Stimulated activated CD8-positive, alpha-beta memory T cell treated with anti-CD3 and anti-CD28 coated beads, Interleukin-2, amount 100 ng/mL, for 48 hours (primary cell): Measurements from ENCODE around the gene KDM4C.
"Not testable (repeated sequence)": the region's sequence is repeated elsewhere in the genome, so short reads cannot be mapped to it uniquely, and the experiment has no call there.

Experiments
- DNase-seq, 2 donors: peaks; one replicate each; pipeline ENCODE4 v3.0.0-alpha.2; 2020; ENCODE audit warnings: low read depth in 2 of 2

Gene KDM4C

DNA sequence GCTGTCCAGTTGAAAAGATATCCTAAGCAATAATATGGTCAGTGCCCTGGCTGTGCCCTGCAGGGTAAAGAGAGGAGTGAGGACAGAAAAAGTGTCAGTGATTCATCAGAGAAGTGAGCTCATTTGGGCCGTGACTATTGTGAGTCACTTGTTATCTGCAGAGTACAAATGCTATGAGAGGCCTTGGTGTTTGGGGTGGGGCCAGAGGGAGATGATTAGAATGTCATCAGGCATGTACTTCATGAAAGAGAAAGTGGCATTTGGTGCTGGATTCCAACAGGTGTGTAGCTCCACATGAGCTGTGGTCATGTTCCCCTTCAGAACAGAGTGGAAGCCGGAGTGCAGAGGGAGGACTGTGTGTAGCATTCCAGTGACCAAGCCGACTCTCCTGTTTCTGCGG, 174.1 kb downstream of the KDM4C start:
- DNase-seq = peak in 1 of 2 donors; percentile 9

DNA sequence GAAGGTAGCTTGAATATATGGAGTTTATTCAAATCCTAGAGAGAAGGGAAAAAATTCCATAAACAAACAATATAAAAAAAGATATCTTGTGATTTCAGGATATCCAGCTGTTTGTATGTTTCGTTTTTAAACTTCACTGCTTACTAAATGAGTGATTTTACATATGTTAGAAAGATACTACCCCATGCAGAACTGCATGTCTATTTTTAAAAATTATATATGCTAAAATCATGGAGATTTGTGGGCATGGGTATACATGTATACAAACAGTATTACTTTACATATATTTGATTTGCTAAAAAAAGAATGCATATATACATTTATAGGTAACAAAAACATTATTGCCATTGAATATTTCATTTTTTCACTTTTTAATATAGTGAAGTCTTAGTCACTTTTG, 178.3 kb downstream of the KDM4C start:
- DNase-seq = no peak

DNA sequence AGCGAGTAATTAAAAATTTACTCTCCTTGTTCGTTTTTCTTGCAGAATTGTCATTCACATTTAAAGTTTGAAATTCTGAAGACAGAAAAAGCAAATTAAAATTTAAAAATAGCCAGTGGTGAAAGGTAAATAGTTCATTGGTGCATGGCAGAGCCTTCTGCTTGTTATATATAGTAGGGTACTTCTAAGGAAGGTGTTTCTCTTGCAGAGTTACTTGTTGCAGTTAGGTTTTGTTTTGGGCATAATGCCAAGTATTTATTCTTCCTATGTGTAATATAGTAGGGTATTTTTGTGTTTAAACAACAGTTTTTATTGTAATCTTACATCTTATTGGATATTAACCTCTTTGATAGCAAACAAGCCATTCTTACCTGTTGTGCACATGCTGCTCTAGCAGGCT, 179.4 kb downstream of the KDM4C start:
- no peak for DNase-seq

DNA sequence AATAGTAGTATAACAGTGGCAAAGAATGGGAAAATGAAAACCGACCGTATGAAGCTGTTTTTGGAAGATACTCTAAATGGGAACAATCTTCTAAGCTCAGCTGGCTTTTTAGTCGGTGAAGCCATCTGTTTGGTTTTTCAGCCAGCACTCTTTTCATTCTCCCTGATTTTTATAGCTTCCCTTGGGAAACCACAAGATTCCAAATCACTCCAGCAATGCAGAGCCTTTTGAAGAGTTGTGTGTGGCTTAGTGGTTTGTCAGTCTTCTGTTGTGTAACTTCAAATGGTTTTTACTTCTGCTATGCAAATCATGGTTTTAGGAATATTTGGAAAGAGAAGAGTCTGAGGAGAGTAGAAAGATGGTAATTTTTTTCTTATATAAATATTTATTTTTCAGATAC, 180.7 kb downstream of the KDM4C start:
- no peak for DNase-seq

DNA sequence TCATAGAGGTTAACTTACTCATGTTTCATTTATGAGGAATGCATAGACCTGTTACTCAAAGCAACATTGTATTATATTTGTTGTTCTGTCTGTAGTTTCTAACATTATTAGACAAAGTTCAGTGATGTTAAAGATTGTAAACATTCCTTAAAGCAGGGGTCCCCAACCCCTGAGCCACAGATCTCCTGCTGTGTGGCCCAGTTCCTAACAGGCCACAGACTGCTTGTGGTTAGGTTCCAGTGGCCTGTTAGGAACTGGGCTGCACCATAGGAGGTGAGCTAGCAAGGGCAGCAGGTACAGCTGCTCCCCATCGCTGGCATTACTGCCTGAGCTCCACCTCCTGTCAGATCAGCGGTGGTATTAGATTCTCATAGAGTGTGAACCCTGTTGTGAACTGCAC, 181.1 kb downstream of the KDM4C start:
- no peak for DNase-seq

DNA sequence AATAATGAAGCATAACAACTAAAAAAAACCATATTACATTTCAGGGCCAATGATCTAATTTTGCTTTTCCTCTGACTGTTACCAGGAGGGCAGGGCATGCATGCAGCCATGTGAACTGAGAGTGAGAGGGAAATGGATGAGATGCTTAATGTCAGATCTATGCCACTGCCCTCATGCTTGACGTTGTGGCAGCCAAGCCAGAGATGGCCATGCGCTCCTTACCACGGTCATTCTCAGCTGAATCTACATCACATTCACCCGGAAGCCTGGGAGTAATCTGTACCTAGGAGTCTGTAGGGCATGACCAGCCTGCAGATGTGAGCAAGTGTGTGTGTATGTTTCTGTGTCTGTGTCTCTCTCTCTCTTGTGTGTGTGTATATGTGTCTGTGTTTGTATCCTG, 183.7 kb downstream of the KDM4C start:
- no peak for DNase-seq

DNA sequence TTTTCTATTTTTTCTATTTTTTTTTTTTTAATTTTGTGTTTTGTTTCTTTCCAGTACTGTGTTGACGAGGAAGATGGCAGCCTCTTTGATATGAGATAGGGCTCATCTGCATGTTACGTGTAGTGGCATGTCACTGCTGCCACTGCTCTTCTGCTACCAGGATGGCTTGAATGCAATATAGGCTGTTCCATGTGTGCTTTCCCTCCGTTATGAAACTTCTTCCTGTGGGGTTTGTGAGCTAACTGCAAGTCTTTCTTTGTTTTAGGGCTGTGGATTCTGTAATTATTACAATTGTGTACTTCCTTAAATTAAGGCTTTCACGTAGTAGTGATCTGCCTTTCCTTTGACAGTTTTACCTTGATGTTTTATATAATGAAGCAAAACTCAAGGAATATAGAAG, 184.6 kb downstream of the KDM4C start:
- no peak for DNase-seq

DNA sequence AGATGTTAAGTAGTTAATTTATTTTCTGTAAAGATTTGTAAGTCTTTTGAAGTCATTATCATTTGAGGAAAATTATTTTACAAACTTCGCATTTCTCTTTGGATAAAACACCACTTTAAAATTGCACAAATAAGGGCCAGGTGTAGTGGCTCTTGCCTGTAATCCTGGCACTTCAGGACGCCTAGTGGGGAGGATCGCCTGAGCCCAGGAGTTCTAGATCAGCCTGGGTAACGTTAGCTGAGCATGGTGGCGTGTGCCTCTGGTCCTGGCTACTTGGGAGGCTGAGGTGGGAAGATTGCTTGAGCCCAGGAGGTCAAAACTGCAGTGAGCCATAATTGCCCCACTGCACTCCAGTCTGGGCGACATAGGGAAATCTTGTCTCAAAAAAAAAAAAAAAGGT, 185.5 kb downstream of the KDM4C start:
- no peak for DNase-seq

DNA sequence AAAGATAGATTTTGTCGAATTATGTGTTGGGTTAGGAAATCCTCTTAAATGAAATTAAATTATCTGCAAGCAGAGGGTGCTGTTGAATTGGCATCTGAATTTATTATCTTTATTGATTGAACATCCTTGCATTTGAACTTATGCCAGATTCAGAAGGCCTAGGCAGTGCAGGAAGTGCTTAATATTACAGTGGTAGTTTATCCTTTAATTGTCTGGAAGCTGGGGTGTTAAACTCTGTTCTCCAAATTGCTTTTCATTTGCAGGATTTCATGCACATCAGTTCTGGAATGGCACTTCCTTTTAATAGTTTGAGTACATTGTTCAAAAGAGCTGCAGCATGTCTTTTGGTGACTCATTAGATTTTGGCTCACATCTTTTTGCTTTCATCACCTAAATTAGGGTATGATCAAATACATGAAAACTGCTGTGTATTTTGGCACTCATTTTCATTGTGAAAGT, 186.3 kb downstream of the KDM4C start:
- no peak for DNase-seq

DNA sequence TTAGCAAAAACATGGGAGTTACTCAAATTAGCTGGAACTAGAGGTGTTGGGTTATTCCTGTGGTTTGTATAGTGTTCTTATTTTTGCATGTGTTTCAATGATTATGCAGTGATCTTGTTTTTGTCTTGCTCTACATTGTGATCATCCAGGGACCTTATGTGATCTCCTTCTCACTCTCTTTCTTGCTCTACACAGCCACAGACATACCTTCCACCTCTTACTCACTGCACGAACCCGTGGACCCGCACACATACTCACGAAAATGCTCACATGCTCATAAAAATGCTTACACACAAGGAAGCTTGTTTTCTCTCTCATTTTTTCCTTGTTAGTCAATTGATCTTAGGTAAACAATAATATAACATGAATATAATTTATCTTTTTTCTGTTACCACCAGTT, 187.1 kb downstream of the KDM4C start:
- no peak for DNase-seq

DNA sequence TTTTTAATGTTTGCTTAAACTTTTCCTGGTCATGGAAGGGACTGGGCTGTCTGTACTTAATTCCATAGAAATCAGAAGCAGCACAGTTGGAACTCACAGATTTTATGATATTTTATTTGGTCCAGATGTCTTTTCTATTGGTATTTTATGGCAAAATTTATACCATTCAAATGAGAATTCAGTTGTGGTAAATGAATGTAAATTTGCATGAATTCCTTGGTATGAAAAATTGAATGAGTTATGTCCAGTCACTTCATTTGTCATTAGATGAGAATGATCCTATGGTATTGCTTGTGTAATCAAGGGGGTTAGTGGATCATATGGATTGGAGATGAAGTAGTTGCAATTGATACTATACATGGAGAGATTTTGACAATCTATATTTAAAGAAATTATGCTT, 188.0 kb downstream of the KDM4C start:
- no peak for DNase-seq

DNA sequence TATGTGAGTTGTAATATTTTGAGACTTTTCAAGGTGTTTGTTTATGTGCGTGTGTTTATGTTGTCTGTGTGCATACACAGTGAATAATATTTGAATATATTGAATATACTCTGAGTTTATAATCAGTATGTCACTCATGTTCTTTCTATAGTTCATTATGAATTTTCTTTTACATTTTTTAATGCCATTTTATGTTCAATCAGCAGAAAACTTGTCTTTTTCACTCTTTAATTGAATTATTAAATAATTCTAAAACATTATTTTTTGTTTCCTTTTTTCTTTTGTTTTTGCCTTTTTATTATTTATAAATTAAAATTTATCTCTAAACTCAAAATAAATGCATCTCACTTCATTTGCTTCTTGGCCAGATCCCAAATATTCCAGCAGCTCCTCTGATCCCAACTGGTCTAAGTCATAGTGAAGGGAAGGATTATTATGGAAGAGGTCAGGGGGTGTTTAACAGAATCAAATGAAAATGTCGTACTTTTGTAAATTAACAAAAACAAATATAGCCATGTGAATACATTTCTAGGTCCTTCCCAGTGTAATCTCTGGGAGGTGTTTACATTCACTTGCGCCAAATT, 188.9 kb downstream of the KDM4C start:
- no peak for DNase-seq

DNA sequence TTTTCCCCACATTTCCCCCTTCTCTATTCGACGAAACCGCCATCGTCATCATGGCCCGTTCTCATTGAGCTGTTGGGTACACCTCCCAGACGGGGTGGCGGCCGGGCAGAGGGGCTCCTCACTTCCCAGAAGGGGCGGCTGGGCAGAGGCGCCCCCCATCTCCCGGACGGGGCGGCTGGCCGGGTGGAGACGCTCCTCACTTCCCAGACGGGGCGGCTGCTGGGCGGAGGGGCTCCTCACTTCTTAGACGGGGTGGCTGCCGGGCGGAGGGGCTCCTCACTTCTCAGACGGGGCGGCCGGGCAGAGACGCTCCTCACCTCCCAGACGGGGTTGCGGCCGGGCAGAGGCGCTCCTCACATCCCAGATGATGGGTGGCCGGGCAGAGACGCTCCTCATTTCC, 191.1 kb downstream of the KDM4C start:
- DNase-seq = not testable (repeated sequence)

DNA sequence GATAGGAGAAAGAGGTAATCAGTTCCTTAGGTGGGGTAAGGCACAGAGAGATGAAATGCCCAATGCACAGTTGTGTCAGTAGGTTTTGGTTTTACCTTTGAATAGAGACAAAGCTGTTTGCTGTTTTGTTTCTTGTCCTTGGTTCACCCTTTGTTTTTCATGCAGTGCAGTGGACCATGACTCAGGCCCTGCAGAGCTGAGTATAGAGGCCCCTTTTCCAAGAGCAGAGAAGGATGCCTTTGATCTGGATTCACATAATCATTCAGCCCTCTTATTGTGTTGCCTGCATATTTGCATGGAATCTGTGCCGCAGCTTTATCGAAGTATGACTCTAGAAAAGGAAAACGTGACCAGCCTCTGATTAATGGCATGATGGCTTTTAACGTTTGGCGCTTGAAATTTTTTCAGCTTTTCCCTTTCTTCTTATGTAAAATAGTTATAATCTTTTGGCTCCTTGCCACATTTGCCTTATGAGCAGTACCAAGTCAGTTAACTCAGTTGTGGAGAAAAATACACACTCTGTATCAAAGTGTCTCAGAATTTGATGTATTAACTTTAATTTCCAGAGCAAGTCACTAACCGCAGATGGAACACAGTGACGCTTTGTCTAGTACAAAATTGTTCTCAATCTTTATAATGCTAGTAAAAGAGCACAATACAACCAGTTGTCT, 197.6 kb downstream of the KDM4C start:
- no peak for DNase-seq

DNA sequence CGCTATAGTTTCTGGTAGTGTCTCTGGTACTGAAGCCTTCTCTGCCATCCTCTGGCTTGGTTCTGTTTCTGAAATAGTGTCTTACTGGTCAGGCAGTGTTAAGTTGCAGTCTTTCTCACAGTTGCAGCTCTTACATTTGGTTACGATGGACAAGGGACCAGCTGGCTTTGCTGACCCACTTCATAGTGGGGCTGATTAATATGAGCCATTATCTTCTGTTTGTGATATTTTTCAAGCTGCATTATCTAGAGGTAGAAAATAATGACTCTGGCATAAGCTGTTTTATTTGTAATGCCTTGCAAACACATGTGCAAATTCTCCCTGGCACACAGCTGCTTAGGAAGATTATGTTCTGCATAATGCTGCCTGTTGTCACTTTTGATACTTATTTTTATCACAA, 199.1 kb downstream of the KDM4C start:
- DNase-seq = no peak

DNA sequence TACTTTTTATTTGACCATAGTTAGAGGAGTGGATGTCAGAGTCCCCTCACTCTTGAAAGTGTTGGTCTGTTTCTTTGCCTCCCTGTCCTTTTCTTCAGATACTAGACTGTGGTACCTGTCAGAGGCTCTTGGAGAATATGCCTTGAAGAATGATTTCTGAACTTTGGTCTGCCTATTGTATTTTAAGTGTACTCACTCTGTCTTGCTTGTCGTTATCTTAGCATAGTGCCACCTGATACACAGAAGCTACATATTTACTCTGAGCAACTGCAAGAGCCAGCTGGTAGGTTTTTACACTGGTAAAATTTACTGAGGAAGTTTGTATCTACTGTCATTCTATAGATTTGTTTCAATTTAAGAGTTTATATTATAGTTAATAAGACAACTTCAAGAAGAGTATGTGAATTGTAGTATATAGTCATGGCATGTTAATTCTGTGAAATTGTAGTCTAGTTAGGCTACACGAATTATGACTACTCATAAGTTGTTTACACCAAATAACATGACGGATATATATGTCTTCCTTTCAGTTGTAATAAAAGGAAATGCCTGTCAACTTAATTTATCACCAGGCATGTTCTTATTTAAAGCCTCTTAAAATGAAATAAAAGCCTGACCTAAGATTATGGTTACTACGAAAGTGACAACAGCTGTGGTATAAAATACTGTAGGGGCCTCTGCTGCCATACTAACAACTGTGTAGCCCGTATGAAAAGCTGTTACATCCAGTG, 201.7 kb downstream of the KDM4C start:
- no peak for DNase-seq

DNA sequence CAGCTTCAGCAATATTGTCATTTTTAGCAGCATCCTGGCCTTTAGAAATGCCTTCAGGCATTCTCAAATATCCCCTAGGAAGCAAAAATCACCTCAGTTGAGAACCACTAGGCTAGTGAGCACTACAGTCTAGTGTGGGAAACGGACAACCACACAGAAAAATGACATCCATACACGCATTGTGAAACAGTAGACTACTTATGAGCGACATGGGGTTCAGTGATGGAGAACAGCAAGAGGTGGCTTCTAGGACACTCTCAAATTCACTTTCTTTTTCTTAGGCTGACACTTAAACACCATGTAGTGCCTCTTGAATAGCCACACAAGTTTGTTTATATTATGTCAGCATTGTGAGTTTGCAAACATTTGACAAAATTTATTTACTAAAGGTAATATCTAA, 203.0 kb downstream of the KDM4C start:
- DNase-seq = no peak

DNA sequence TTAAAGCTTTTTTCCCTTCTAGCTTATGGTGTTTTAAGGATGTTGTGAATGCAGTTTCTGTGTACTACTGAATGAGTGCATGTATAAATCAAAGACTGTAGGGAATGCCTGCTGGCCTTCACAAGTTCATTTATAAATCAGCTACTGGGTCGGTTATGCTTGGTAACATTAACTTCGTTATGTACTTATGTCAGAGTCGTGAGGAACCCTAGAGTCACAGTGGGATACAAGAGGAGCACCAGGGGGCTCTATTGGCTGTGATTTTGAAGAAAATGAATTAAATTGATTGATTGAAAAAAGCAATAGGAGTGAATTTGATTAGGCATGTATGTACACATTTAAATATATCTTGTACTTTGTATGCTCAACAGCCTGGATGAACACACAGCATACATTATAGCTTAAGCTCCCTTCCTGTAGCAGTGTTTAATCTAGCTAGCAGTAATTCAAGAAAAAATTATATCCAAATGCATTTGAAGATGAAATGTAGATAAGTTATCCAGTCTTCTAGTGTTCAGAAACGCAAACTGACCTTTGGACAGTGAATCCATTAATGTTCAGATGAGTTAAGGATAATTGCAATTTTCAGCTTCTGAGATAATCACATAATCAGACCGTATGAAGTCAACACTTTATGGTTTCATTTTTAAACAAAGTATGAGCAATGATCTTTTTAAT, 204.2 kb downstream of the KDM4C start:
- DNase-seq = no peak

DNA sequence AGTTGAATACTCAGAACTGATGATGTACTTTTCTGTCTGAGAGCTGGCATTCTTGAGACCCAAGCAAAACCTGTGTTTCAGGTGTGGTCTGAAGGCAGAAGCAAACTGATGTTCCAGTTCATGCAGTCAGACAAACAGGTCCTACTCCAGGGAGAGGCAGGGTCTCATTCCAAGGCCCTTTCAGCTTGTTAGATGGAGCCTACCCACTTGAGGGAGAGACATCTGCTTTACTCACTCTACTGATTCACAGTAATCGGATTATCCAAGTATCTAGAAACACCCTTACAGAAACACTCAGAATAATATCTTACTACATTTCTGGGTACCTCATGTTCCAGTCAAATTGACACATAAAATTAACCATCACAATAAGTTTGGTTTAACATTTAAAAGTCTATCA, 207.8 kb downstream of the KDM4C start:
- DNase-seq = no peak

DNA sequence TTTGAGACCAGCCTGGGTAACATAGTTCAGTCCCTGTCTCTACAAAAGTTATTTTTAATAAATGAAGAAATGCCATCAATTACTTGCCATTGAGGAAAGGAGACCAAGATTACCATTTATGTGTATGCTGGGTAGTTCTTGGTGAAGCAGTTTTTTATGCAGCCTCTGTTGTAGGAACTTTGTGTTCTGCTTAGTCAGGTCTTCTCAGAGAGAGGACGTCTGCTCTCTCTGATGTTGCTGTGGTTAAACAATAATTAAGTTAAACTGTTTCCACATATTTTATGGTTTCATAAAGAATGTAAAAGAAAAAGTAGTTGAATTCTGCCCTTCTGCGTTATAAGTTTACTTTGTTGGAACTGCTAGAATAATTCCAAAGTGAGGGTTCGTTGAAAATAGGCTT, 210.5 kb downstream of the KDM4C start:
- no peak for DNase-seq

DNA sequence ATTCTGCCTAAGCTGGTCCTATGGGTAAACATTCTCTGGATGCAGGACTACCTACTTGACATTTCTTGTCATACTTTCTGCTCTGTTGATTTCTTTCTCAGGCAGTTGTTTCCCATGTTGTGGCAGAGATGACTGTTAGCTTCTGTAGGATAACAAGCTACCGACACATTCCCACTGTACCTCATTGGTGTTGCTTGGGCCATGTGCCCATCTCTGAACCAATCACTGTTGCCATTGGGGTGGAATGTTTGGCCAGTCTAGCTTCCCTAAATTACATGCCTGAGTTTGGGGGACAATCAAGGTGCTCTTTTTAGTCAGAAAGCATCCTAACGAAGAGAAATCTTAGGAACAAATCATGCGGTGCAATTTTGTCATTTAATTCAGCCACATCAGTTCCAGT, 212.0 kb downstream of the KDM4C start:
- no peak for DNase-seq

DNA sequence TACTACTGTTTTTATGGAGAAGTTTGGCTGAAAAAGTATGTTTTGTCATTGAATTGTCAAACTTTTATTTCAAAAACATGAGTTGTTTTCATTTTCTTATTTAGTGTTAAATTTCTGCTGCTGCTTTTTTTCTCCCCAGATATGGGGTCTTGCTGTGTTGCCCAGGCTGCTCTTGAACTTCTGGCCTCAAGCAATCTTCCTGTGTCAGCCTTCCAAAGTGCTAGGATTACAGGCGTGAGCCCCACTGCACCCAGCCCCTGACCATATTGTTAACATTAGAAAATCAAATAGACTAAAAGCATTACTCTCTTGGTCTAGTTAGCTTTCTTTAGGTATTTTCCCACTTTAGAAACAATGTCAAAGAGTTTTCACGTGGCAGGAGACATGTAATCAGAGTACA, 215.3 kb downstream of the KDM4C start:
- DNase-seq = no peak

DNA sequence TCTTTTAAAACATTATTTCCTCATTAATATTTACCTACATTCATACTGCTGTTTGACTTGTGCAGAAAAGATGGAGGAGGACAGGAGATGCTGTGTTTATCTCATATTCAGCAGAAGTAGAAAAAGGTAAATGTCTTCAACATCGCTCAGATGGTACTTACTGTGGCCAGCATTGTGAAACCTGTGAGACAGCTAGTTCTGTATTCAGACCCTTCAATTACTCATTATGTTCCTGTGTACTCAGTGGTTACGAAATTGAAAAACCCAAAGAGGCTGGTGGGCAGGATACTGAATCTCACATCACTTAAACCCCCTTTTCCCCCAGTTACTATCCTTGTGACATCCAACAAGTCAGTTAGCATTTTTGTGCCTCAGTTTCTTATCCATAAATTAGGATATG, 216.0 kb downstream of the KDM4C start:
- no peak for DNase-seq
